ENCODE measurements around the gene C18orf32. TPM values are rescaled to one million over a fixed set of nuclear protein-coding genes. Genes with fewer than 3 reads are reported as not detected.

The C18orf32 gene
- total RNA-seq, 1 experiment from 2014 or later: 24.4 TPM

DNA sequence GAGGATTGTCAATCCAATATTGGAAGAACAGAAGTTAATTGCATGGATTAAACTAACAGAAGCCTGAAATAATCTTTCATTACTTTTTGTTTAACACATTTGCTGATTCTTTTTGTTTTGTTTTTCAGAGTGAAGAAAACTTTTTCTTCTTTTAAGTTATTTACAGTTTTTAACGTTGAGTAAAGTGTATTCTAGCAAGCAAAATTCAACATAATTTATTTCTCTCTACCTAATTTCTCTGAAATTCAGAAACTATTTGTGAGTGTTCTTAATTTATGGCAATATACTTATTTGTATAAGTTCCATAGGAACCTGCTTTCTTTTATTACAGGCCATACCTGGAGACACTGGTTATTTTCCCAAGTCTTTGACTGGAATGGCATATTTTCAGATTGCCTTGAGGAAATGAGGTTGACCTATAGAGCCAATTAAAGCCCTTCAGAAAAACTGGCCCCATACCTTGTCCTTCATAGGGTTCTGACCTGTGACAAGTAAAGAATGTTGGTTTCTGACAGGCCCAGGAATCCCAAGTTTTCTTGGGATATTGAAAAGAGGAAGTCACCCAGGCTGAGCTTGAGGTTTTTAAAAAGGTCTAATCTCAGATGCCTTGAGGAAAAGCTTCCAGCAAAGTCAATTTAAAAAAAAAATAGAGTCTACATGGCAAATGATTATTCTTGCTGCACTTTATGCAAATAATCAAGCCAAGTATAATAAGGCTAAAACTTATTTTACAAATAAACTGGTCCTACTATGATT lies 48.0 kb upstream of the C18orf32 start:
- Histone ChIP-seq H2AFZ (ENCODE audit: low read length) (no peak overlapping the region), H3K4me1 (ENCODE audit: insufficient read depth, low read length) (peaks cover 3% of the 10 kb centered on the region; the same call in 1 of the 2 replicates), H3K9ac (ENCODE audit: extremely low read depth, insufficient read length, low read length) (no peak overlapping the region), H3K4me2 (ENCODE audit: insufficient read depth, insufficient read length, low read length) (no peak overlapping the region), H3K23ac (ENCODE audit: insufficient read length, low read depth, low read length) (no peak overlapping the region), H4K5ac (ENCODE audit: insufficient read length, low read depth, low read length) (no peak overlapping the region), H2BK5ac (ENCODE audit: insufficient read length, low read length) (no peak overlapping the region), H4K20me1 (ENCODE audit: control insufficient read depth, insufficient read depth, insufficient read length) (no peaks in the 10 kb centered on the region), H2BK20ac (ENCODE audit: low read depth, low read length, poor library complexity, severe bottlenecking) (no peak overlapping the region), H3K18ac (ENCODE audit: insufficient read length, low read depth, low read length) (no peak overlapping the region), H3K4ac (ENCODE audit: low read depth, low read length) (no peak overlapping the region), H3K27me3 (ENCODE audit: insufficient read depth, low read length) (no peaks in the 10 kb centered on the region), H2BK12ac (ENCODE audit: insufficient read length, low read depth, low read length) (no peak overlapping the region), H2AK5ac (ENCODE audit: insufficient read length, low read length) (no peak overlapping the region), H3K9me3 (ENCODE audit: control insufficient read depth, low read depth, low read length) (no peaks in the 10 kb centered on the region), H3T11ph (ENCODE audit: low read length) (no peak overlapping the region), H3K79me2 (ENCODE audit: insufficient read depth, low read length) (no peaks in the 10 kb centered on the region), H2BK120ac (ENCODE audit: low read depth, low read length, poor library complexity, severe bottlenecking) (no peak overlapping the region), H3K27ac (ENCODE audit: insufficient read length, low read depth, low read length) (no peak overlapping the region), H4K91ac (ENCODE audit: insufficient read length, low read depth, low read length) (no peak overlapping the region), H3K79me1 (ENCODE audit: insufficient read depth, low read depth, low read length, poor library complexity, severe bottlenecking) (no peaks in the 10 kb centered on the region), H3K23me2 (ENCODE audit: insufficient read length, low read depth, low read length, poor library complexity, severe bottlenecking) (no peaks in the 10 kb centered on the region), H3K14ac (ENCODE audit: insufficient read depth, low read length) (no peak overlapping the region), H4K8ac (replicated peaks; ENCODE audit: insufficient read length, low read depth, low read length) (no peak overlapping the region), H3K56ac (ENCODE audit: insufficient read length, low read depth, low read length) (no peak overlapping the region), H2BK15ac (ENCODE audit: low read depth, low read length) (no peak overlapping the region)
- WGBS (ENCODE audit: extremely low coverage, insufficient read length, low lambda C conversion rate): no CpG with 5 or more reads among the region's 1 CpG
- Mint-ChIP-seq H3K36me3 (ENCODE audit: insufficient read depth in 1 of 3, low read depth in 3 of 3) (peaks cover 9 to 14% (median 9%) of the 10 kb centered on the region in 3 experiments; a peak in 6 of 7 replicates), H3K9me3 (peaks cover 15 to 22% of the 10 kb centered on the region in 2 experiments), H3K27ac (no peak overlapping the region), H3K4me3 (no peak overlapping the region), H3K4me1 (peaks cover 19 to 32% of the 10 kb centered on the region in 2 experiments), H3K27me3 (ENCODE audit: low read depth) (0 out of 2 replicates have a peak, but pooled peaks cover 2% of the 10 kb centered on the region)
- no peak for DNase-seq
- TF ChIP-seq, protein P1, sequence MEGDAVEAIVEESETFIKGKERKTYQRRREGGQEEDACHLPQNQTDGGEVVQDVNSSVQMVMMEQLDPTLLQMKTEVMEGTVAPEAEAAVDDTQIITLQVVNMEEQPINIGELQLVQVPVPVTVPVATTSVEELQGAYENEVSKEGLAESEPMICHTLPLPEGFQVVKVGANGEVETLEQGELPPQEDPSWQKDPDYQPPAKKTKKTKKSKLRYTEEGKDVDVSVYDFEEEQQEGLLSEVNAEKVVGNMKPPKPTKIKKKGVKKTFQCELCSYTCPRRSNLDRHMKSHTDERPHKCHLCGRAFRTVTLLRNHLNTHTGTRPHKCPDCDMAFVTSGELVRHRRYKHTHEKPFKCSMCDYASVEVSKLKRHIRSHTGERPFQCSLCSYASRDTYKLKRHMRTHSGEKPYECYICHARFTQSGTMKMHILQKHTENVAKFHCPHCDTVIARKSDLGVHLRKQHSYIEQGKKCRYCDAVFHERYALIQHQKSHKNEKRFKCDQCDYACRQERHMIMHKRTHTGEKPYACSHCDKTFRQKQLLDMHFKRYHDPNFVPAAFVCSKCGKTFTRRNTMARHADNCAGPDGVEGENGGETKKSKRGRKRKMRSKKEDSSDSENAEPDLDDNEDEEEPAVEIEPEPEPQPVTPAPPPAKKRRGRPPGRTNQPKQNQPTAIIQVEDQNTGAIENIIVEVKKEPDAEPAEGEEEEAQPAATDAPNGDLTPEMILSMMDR (conservative IDR thresholded peaks at IDR 0.05): no peak

Data from H9 (cell line).